NCI-H2196 (cell line): ENCODE measurements around the gene CSNK1A1.
"Not testable (repeated sequence)": the region's sequence is repeated elsewhere in the genome, so short reads cannot be mapped to it uniquely, and the experiment has no call there.

Experiments
- DNase-seq: peaks from one replicate; lab custom pipeline; 2025; ENCODE audit not compliant: unreplicated experiment; lab: John Stamatoyannopoulos, UW

Gene CSNK1A1

GRCh38 chr5:149572576-149573231 lies 21.5 kb upstream of the CSNK1A1 start:
- no peak for DNase-seq

GRCh38 chr5:149572170-149572569 lies 20.9 kb upstream of the CSNK1A1 start:
- DNase-seq: no peak

- no peak for DNase-seq
Observed at GRCh38 chr5:149567226-149567625, 16.0 kb upstream of the CSNK1A1 start.

GRCh38 chr5:149564542-149565140 lies 13.4 kb upstream of the CSNK1A1 start:
- DNase-seq: peak; percentile 79

- DNase-seq: no peak
Observed at GRCh38 chr5:149563466-149563865, 12.2 kb upstream of the CSNK1A1 start.

GRCh38 chr5:149561848-149562247 lies 10.6 kb upstream of the CSNK1A1 start:
- DNase-seq: peak; percentile 33

GRCh38 chr5:149559706-149560105 lies 8.5 kb upstream of the CSNK1A1 start:
- DNase-seq: no peak

GRCh38 chr5:149552553-149553160 lies 1.4 kb upstream of the CSNK1A1 start:
- no peak for DNase-seq

- no peak for DNase-seq
Observed at GRCh38 chr5:149552038-149552494, 827 bp upstream of the CSNK1A1 start.

GRCh38 chr5:149550594-149551226 lies 529 bp downstream of the CSNK1A1 start:
- no peak for DNase-seq

- DNase-seq: no peak
Observed at GRCh38 chr5:149550268-149550583, 1.0 kb downstream of the CSNK1A1 start.

- peak; percentile 54 for DNase-seq
Observed at GRCh38 chr5:149549461-149550267, 1.6 kb downstream of the CSNK1A1 start.

- no peak for DNase-seq
Observed at GRCh38 chr5:149546974-149547373, 4.3 kb downstream of the CSNK1A1 start.

GRCh38 chr5:149545327-149545726 lies 5.9 kb downstream of the CSNK1A1 start:
- DNase-seq: no peak

GRCh38 chr5:149544028-149544420 lies 7.2 kb downstream of the CSNK1A1 start:
- no peak for DNase-seq

GRCh38 chr5:149543361-149544027 lies 7.7 kb downstream of the CSNK1A1 start:
- DNase-seq: no peak

- DNase-seq: no peak
Observed at GRCh38 chr5:149541893-149542292, 9.3 kb downstream of the CSNK1A1 start.

GRCh38 chr5:149540089-149540488 lies 11.2 kb downstream of the CSNK1A1 start:
- no peak for DNase-seq

- DNase-seq: no peak
Observed at GRCh38 chr5:149537374-149537975, 13.8 kb downstream of the CSNK1A1 start.

GRCh38 chr5:149535787-149536186 lies 15.5 kb downstream of the CSNK1A1 start:
- not testable (repeated sequence) for DNase-seq
